Measurements from ENCODE around the gene PKDCC. TPM values are rescaled to one million over a fixed set of nuclear protein-coding genes. Genes with fewer than 3 reads are reported as not detected.

The PKDCC gene
- total RNA-seq, 1 donor from 2014 or later: 210 TPM

DNA sequence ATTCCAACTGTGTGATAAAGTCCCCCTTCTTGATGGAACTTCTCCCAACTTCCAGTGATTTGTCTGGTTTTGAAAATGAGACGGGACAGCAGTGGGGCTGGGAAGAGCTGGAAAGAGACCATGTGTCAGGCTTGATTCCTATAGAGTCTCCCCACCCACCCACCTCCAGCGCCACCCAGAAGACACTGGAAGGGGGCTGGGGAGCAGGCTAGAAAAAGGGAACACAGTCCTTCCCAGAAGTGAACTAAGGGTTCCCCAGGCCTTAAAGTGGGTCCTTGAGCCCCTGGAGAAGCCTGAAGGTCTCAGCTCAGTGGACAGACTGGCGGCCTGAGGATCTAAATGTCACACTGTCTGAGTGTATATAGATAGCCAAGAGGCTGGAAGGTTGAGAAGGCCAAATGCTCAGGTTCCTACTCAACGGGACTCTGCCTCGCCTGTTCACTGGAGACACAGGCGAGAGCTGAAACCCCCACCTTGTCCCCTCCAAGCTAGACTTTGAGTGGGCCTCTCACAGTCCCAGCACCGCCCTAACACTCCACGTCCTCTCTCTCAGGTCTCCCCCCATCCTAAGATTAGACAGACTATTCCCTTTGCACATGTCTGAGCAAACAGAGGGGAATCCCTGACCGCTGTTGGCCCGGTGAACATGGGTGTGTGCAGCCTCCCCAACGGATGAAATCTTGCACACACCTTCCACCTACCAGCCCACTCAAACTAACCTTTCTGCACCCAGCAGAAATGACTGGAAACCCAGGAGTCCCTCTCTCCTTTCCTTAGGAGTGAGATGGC lies 1.6 kb downstream of the PKDCC start:
- no peaks in the 10 kb centered on the region for H3K9me3 ChIP-seq
- intact Hi-C loops (cut with DNase I): loop anchor here (1.0 to 5.0 kb wide), 2 partner anchors 14 to 118 kb away; partner anchors contain the start of gene EML4
- H3K27ac ChIP-seq: peak overlapping the region; percentile 97 to 98
- H3K27me3 ChIP-seq: no peaks in the 10 kb centered on the region
- TF ChIP-seq, protein P1, sequence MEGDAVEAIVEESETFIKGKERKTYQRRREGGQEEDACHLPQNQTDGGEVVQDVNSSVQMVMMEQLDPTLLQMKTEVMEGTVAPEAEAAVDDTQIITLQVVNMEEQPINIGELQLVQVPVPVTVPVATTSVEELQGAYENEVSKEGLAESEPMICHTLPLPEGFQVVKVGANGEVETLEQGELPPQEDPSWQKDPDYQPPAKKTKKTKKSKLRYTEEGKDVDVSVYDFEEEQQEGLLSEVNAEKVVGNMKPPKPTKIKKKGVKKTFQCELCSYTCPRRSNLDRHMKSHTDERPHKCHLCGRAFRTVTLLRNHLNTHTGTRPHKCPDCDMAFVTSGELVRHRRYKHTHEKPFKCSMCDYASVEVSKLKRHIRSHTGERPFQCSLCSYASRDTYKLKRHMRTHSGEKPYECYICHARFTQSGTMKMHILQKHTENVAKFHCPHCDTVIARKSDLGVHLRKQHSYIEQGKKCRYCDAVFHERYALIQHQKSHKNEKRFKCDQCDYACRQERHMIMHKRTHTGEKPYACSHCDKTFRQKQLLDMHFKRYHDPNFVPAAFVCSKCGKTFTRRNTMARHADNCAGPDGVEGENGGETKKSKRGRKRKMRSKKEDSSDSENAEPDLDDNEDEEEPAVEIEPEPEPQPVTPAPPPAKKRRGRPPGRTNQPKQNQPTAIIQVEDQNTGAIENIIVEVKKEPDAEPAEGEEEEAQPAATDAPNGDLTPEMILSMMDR (IDR thresholded peaks at IDR 0.05): no peak
- peaks cover 0 to 8% of the 10 kb centered on the region in 2 donors for H3K36me3 ChIP-seq
- DNase-seq (ENCODE audit: low spot score in 2 of 2): no peak
- H3K4me3 ChIP-seq: peak overlapping the region; percentile 84 to 97
- H3K4me1 ChIP-seq: peaks cover 12 to 43% of the 10 kb centered on the region in 2 donors

DNA sequence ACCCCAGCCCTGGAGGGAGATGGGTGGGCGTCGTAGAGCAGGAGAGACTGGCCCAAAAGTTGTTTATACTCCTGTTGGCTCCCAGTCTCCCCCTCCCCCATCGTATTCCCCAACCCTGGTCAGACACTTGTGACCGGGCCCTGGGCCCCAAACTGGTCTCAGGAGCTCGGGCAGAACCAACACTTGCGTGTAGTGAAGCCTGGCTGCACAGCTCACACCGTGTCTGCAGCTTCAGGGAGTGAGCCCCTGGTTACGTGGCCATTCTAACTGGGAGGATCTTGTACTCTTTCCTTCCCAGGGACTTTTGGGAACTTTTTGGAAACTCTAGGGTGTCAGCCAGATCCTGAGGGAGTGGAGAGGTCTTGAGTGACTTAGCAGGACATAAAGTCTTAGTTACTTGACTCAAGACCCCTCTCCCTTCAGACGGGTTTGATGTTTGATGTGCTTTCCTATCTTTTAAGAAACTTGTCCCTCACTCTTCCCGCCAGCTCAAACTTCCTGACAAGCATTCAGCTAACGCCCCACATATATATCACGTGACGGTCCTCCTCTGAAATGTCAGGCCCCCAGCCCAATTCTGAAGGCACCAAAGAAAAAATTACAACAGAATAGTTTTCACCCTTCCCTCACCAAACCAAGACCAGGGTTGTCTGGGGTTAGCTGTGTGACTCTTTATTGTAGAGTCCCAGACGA lies 2.3 kb downstream of the PKDCC start:
- H3K27me3 ChIP-seq: no peaks in the 10 kb centered on the region
- peaks cover 4 to 14% of the 10 kb centered on the region in 2 donors for H3K36me3 ChIP-seq
- TF ChIP-seq, protein P1 (IDR thresholded peaks at IDR 0.05): no peak
- peak overlapping the region; percentile 97 to 98 for H3K27ac ChIP-seq
- H3K9me3 ChIP-seq: no peaks in the 10 kb centered on the region
- peaks cover 18 to 50% of the 10 kb centered on the region in 2 donors for H3K4me1 ChIP-seq
- intact Hi-C loops (cut with DNase I): loop anchor here (1.0 kb wide), 1 partner anchor 13 kb away; no protein-coding TSS in a partner anchor
- H3K4me3 ChIP-seq: peak overlapping the region; percentile 84 to 97
- DNase-seq (ENCODE audit: low spot score in 2 of 2): no peak

DNA sequence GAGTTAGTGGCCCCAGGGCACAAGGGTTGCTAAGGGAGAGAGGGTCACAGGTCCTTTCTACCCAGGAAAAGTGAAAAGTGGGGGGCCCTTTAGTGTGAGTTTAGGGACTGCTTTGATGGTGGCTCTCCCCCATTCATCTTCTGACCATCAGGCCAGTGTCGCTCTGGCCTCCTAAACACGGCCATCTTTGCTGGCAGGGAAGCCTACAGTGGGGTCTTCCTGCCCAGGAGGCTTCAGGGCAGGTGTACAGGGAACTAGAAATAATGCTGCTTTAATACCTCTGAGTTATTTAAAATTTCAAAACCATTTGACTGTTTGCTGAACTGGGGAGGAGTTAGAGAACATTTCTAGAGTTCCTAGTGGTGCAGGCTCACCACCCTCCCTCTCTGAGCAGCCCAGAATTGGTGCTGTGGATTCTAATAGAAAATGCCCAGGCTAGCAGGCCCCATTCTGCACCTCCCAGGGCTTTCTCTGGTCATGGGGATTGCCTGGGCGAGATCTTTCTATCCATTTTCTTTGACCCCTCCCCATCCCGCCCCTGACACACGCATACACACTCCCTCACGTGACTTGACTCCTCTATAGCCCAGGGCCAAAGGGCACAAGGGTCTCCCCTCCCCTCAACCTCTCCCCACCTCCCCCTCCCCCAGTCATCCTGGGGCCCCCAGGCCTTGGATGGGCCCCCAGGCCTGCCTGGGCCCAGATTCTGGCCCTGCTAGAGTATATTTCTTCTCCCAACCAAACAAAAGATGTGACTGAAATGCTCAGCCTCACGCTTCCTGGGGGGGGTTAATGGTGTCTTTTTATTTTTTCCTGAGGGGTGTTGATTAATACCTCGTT lies 3.1 kb downstream of the PKDCC start:
- intact Hi-C loops (cut with DNase I): loop anchor here (1.0 kb wide), 1 partner anchor 12 kb away; no protein-coding TSS in a partner anchor
- peak overlapping the region; percentile 97 to 98 for H3K27ac ChIP-seq
- peaks cover 12 to 21% of the 10 kb centered on the region in 2 donors for H3K36me3 ChIP-seq
- peaks cover 26 to 55% of the 10 kb centered on the region in 2 donors for H3K4me1 ChIP-seq
- DNase-seq (ENCODE audit: low spot score in 2 of 2): no peak
- H3K9me3 ChIP-seq: no peaks in the 10 kb centered on the region
- TF ChIP-seq, protein P1 (IDR thresholded peaks at IDR 0.05): no peak
- peak overlapping the region; percentile 84 to 97 for H3K4me3 ChIP-seq
- H3K27me3 ChIP-seq: no peaks in the 10 kb centered on the region

DNA sequence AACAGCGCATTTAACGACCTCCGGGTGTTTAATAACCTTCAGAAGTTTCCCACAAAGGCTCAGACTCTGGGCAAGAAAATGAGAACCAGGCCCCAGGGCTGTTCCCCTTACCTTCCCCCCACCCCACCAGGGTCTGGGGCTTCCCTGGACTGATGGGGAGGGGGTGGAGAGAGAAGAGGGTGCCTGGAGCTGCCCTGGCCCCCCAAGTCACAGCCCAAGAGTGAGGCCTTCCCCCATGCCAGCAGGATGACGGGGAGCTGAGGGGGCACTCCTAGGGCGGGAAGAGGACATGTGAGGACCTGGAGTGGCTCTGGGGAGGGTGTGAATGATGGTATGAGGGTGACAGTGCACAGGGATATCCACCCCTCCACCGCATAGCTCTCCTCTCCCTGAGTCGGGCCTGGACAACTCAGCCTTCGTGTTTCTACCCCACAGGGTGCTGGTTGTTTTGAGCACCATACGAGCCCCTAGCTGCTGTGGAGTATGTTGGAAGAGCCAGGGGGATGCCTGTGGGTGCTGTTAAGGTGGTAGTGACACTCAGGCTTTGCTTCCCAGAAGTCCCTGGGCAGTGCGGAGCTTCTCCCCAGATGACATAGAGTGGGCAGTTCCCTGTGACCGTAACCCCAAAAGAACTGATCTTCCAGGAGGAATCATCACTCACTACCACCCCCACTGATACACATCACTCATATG lies 3.9 kb downstream of the PKDCC start:
- Histone ChIP-seq H3K36me3 (peaks cover 18 to 29% of the 10 kb centered on the region in 2 donors), H3K27me3 (no peaks in the 10 kb centered on the region), H3K4me1 (peaks cover 30 to 54% of the 10 kb centered on the region in 2 donors), H3K27ac (peak overlapping the region; percentile 97 to 98), H3K4me3 (peak overlapping the region; percentile 84 to 97), H3K9me3 (no peaks in the 10 kb centered on the region)
- TF ChIP-seq, protein P1 (IDR thresholded peaks at IDR 0.05): no peak
- intact Hi-C loops (cut with DNase I): no loop called here
- DNase-seq (ENCODE audit: low spot score in 2 of 2): no peak

All from ascending aorta (tissue), 2 donors.